ENCODE data around the gene B3GALT5.

Gene B3GALT5

DNA sequence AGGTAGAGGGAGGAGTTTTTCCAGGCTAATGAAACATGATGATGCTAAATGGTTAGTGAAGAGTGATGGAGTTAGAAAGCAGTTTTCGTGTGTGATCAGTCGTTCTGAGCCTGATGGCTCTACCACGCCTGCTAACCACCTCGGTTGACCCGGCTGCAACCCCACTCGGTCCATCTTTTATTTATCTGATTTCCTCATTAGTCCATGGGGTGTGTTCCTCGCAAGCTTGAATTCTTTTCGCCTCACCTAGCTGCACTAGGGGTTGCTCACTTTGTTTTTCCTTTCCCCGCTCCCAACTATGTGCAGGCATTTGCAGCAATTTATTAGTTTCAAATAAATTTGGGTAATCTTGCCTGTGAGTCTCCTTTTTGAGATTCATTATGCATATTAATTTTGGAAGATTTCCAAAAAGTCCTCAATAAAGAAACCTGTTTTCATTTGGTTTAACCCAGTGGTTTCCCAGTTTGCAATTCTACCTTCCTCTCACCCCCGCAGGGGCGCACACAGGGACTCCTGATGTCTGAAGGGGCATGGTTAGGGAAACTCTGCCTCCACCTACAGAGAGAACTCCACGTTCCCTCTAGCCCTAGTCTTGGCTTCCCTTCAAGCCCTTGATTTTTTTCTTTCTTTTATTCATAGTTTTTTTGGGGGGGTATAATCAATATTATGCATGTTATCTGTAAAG, 12.6 kb downstream of the B3GALT5 start:
- no peak overlapping the region for H3K27ac ChIP-seq
- no peak for TF ChIP-seq ZFX (IDR thresholded peaks at IDR 0.05; ENCODE audit: borderline replicate concordance)
- TF ChIP-seq, protein P1, sequence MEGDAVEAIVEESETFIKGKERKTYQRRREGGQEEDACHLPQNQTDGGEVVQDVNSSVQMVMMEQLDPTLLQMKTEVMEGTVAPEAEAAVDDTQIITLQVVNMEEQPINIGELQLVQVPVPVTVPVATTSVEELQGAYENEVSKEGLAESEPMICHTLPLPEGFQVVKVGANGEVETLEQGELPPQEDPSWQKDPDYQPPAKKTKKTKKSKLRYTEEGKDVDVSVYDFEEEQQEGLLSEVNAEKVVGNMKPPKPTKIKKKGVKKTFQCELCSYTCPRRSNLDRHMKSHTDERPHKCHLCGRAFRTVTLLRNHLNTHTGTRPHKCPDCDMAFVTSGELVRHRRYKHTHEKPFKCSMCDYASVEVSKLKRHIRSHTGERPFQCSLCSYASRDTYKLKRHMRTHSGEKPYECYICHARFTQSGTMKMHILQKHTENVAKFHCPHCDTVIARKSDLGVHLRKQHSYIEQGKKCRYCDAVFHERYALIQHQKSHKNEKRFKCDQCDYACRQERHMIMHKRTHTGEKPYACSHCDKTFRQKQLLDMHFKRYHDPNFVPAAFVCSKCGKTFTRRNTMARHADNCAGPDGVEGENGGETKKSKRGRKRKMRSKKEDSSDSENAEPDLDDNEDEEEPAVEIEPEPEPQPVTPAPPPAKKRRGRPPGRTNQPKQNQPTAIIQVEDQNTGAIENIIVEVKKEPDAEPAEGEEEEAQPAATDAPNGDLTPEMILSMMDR (IDR thresholded peaks at IDR 0.05): no peak

DNA sequence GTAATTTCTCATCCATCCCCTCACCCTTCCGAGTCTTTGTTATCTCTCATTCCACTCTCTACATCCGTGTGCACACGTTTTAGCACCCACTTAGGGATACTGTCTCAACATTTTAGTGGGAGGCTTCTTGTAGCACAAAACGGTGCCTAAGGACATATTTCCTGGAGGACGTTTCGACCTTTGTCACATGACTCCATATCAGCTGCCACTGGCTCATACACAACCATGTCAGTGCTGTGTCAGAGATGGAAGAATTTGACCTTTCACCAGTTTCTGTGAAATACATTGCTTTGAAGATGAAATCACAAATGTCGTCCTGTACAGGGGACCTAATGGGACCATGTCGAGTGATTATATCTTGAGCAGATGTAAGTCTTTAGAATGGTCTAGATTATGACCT, 15.6 kb downstream of the B3GALT5 start:
- no peak for TF ChIP-seq ZFX (IDR thresholded peaks at IDR 0.05; ENCODE audit: borderline replicate concordance)
- TF ChIP-seq, protein P1 (IDR thresholded peaks at IDR 0.05): no peak
- no peak overlapping the region for H3K27ac ChIP-seq

DNA sequence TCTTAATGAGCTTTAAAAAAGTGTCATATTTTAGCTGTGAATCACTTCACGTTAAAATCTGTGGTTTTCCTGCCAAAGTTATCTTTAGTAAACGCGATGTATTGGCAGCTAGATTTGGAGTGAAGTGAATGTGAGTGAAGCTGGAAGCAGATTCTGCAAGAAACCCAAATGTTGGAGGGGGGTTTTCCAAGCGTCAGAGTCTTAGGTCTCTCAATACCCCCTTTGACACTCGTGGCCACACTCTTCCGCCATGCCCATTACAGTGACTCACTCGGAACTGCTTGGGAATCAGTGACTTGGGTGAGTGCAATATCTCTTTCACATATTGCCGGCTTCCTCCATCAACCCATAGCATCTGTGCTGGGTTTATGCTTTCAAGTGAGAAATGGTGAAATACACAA, 17.5 kb downstream of the B3GALT5 start:
- TF ChIP-seq, protein P1 (IDR thresholded peaks at IDR 0.05): no peak
- no peak for TF ChIP-seq ZFX (IDR thresholded peaks at IDR 0.05; ENCODE audit: borderline replicate concordance)
- H3K27ac ChIP-seq: no peak overlapping the region

DNA sequence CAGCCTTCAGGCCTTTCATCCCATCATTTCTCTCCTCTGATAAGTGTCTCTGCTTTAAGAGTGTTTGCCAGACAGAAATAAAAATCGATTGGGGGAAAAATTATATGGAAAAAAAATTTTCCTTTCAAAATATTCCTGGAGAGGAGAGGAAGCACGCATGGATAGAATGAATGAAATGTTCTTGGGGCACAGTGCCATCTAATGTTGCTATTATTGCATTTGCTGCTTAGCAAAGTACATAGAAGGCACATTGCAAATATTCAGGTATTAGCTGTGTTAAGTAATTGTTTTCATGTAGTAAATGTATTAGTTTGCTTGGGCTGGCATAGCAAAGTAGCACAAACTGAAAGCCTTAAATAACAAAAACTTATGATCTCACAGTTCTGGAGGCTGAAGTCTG, 18.1 kb downstream of the B3GALT5 start:
- TF ChIP-seq, protein P1 (IDR thresholded peaks at IDR 0.05): no peak
- no peak for TF ChIP-seq ZFX (IDR thresholded peaks at IDR 0.05; ENCODE audit: borderline replicate concordance)

DNA sequence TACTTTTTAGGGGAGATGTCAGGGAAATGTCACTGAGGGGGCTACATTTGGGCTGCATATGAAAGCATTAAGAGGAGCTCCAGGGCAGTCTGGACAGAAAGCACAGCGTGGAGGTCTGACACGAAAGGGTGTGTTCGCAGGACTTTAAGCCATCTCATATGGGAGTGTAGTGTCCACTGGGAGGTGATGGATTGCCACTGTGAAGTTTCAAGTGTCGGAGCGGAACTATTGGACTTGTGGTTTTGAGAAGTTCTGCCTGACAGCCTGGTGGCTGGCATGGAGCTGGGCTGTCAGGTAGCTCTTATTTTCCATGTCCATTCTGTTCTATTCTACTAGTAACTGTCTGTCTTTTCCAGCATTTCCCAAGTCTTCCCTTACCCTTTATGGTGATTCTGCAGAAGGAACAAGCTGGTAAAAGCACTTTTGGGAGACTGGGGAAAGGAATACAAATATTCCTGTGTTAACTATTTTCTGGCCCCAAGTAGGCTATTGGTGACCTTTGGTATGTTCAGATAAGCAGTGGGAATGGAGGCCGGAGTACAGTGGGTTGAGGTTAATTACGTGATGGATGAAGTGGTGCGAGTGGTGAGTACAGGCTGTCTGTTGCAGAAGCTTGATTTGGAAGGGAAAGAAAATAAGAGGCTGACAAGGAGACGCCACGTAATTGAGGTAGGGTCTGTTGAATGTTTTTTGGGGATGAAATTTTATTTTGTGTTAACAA, 19.3 kb downstream of the B3GALT5 start:
- TF ChIP-seq ZFX (IDR thresholded peaks at IDR 0.05; ENCODE audit: borderline replicate concordance): no peak
- TF ChIP-seq, protein P1 (IDR thresholded peaks at IDR 0.05): no peak
- H3K27ac ChIP-seq: no peak overlapping the region

More for the DNA sequence above, 18.1 kb downstream of the B3GALT5 start:
- no peak overlapping the region for H3K27ac ChIP-seq

DNA sequence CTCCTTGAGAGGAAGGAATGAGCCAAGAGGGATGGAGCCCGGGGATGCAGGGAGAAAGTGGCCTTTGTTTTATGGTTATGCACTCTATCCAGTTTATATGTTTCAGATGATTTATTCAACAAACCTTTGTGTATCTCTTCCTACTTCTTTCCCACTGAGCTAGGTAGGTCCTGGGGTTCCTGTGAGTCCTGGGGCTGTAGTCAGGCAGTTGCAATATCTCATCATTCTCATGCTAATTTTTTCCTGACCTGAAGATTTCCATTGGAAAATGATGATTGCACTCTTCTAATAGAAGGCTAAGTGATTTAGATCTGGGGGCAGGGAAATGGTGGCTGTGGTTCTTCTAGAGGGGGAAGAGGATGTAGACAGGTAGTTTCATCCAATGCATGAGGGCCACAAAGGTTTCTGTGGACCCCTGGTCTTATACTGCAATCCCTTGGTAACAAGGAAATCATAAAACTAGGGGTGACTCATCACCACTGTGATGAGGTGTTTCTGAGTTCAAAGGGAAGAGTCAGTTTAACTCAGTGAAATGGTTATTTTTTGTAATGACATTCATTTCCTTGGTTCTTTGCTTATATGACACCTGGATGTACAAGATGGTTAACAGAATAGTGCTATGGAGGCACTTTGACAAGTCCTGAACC, 20.2 kb downstream of the B3GALT5 start:
- TF ChIP-seq ZFX (IDR thresholded peaks at IDR 0.05; ENCODE audit: borderline replicate concordance): no peak
- TF ChIP-seq, protein P1 (IDR thresholded peaks at IDR 0.05): no peak
- no peak overlapping the region for H3K27ac ChIP-seq

DNA sequence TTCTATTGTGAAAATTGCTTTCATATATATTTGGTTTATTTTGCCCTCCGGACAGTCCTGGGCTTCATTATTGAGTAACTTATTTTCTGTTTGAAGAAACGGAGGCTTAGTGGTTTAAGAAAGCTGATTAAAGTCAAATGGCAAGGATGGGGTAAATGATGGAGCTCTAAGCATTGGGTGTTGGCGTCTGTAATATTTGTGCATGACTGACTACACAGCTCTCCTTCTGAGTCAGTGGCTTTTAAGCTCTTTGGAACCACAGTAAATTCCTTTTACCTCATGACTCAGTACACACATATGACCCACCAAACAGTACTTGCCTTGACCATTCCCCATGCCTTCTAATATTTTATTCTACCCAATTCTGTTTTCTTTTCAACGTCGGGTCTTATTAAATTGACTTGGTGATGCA, 21.0 kb downstream of the B3GALT5 start:
- H3K27ac ChIP-seq: no peak overlapping the region

More for the DNA sequence above, 21.0 kb downstream of the B3GALT5 start:
- TF ChIP-seq, protein P1 (IDR thresholded peaks at IDR 0.05): no peak
- no peak for TF ChIP-seq ZFX (IDR thresholded peaks at IDR 0.05; ENCODE audit: borderline replicate concordance)
